Activated naive CD4-positive, alpha-beta T cell treated with anti-CD3 and anti-CD28 coated beads for 36 hours (primary cell): ENCODE results near the gene THSD7A. TPM values are rescaled to one million over a fixed set of nuclear protein-coding genes. Genes with fewer than 3 reads are reported as not detected.

Experiments
- CTCF ChIA-PET: fragments of 350-600 bp; sonication (Branson Sonifier 250); formaldehyde crosslinking; loops from one replicate; lab custom pipeline; 2021; ENCODE audit warnings: antibody characterized with exemption; lab: Charles Lee
- DNase-seq: peaks from one replicate; pipeline ENCODE4 v3.0.0-alpha.2; 2020
- H3K27ac Mint-ChIP-seq: one replicate; pipeline ENCODE4 v1.8.0; 2021; ENCODE audit warnings: mild to moderate bottlenecking, mixed read lengths
- H3K27me3 Mint-ChIP-seq: one replicate; pipeline ENCODE4 v1.8.0; 2021; ENCODE audit warnings: low read depth, mixed read lengths
- H3K36me3 Mint-ChIP-seq: one replicate; pipeline ENCODE4 v1.8.0; 2021; ENCODE audit warnings: low read depth, mixed read lengths
- H3K4me1 Mint-ChIP-seq: one replicate; pipeline ENCODE4 v1.8.0; 2021; ENCODE audit warnings: low read depth, mixed read lengths
- H3K4me3 Mint-ChIP-seq: one replicate; pipeline ENCODE4 v1.8.0; 2021; ENCODE audit warnings: mild to moderate bottlenecking, moderate library complexity, mixed read lengths
- H3K9me3 Mint-ChIP-seq: one replicate; pipeline ENCODE4 v1.8.0; 2021; ENCODE audit warnings: mixed read lengths
- intact Hi-C: fragments of 100-400 bp; cut with micrococcal nuclease; formaldehyde crosslinking; loops from one replicate; pipeline ENCODE4 v1.15.1; 2023
- total RNA-seq, 2 experiments: library from RNA; stranded (reverse); gene quantifications; one replicate each; pipeline ENCODE4 v1.2.3, GENCODE V29; 2021

The THSD7A gene
- total RNA-seq, 2 experiments from 2014 or later = not detected

GRCh38 chr7:11469028-11469745 lies 362.8 kb downstream of the THSD7A start:
- CTCF ChIA-PET = no interaction called here
- H3K4me3 Mint-ChIP-seq = no peak overlapping the region
- intact Hi-C loops = no loop called here
- H3K27me3 Mint-ChIP-seq = no peaks in the 10 kb centered on the region
- no peaks in the 10 kb centered on the region for H3K4me1 Mint-ChIP-seq
- H3K36me3 Mint-ChIP-seq = no peaks in the 10 kb centered on the region
- DNase-seq = no peak
- no peak overlapping the region for H3K27ac Mint-ChIP-seq
- H3K9me3 Mint-ChIP-seq = no peaks in the 10 kb centered on the region

DNA sequence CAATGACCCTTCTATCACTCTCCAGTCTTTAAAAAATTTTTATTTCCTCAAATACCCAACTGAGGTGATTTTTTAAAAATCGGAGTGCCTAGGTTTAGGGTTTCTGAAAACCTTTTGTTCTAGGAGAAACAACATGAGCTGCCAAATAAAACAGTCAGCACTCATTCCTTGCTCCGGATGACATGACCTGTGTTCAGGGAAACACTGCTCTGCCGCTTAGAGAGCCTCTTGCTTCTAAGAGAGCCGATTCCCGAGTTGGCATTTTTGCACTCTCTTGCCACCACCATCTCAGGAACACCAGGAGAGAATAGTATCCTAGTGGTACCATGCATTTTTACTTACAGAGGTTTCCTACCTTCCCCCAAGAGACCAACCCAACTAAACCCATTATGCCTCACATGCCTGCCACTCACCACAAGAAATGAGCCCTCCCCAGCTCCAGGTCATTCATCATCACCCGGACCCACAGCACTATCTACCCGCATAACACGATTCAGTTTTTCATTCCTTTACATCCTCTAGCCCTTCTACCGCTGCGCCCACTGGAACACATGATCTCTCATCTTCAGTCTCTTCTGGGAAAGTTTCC lies 365.4 kb downstream of the THSD7A start:
- intact Hi-C loops = no loop called here
- H3K4me3 Mint-ChIP-seq = no peak overlapping the region
- no peaks in the 10 kb centered on the region for H3K4me1 Mint-ChIP-seq
- no peaks in the 10 kb centered on the region for H3K36me3 Mint-ChIP-seq
- no peaks in the 10 kb centered on the region for H3K27me3 Mint-ChIP-seq
- CTCF ChIA-PET = no interaction called here
- no peaks in the 10 kb centered on the region for H3K9me3 Mint-ChIP-seq
- no peak overlapping the region for H3K27ac Mint-ChIP-seq
- no peak for DNase-seq

DNA sequence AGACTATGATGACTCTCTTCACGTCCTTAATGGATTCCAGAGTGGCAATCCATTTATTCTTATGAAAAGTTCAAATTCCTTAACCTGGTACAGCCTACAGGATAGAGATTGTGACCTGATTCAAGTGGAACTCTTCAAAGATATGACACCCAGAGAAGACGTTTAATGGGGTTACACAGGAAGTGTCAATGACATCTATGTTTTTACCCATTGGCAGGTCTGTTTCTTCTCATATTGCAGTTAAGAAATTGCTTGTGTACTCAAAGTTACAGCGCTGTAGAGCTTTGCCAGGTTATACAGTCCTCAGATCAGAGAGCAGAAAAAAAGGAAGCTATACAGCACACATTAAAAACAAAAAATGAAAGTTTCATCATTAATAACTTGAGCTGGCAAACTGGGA lies 367.4 kb downstream of the THSD7A start:
- CTCF ChIA-PET = interaction anchor here (0.5 kb wide), 1 partner anchor 995 kb away, joined by 4 read pairs; no protein-coding TSS in a partner anchor
- H3K4me3 Mint-ChIP-seq = no peak overlapping the region
- no peaks in the 10 kb centered on the region for H3K4me1 Mint-ChIP-seq

DNA sequence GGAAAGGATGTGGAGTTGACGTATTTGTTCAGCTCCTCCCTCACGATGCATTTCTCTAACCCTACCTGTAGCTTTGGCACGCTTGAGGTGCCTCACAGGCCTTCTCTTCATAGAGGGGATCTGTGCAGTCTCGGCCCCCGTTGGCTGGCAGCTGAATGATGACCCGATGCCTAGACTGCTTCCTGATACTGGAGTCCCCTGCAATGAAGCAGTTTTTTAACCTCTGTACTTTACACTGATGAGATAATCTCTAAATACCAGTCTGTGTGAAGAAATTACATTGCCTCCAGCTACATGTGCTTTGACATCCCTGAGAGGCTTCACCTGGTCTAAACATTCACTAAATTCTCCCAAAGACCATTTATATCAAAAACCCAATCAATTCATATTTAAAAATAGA lies 370.1 kb downstream of the THSD7A start:
- intact Hi-C loops = no loop called here
- Mint-ChIP-seq H3K36me3 (no peaks in the 10 kb centered on the region), H3K4me1 (no peaks in the 10 kb centered on the region), H3K4me3 (no peak overlapping the region), H3K27ac (no peak overlapping the region), H3K9me3 (no peaks in the 10 kb centered on the region), H3K27me3 (peaks cover 2% of the 10 kb centered on the region)
- no peak for DNase-seq
- CTCF ChIA-PET = no interaction called here

More for the DNA sequence above, 367.4 kb downstream of the THSD7A start:
- Mint-ChIP-seq H3K9me3 (no peaks in the 10 kb centered on the region), H3K27me3 (no peaks in the 10 kb centered on the region), H3K27ac (no peak overlapping the region), H3K36me3 (no peaks in the 10 kb centered on the region)
- DNase-seq = no peak
- intact Hi-C loops = no loop called here

GRCh38 chr7:11458736-11459483 lies 373.1 kb downstream of the THSD7A start:
- Mint-ChIP-seq H3K4me3 (no peak overlapping the region), H3K4me1 (no peaks in the 10 kb centered on the region), H3K36me3 (no peaks in the 10 kb centered on the region), H3K27me3 (peaks cover 2% of the 10 kb centered on the region), H3K9me3 (no peaks in the 10 kb centered on the region), H3K27ac (no peak overlapping the region)
- CTCF ChIA-PET = interaction anchor here (0.7 kb wide), 1 partner anchor 418 kb away, joined by 3 read pairs; no protein-coding TSS in a partner anchor
- intact Hi-C loops = no loop called here
- DNase-seq = no peak

DNA sequence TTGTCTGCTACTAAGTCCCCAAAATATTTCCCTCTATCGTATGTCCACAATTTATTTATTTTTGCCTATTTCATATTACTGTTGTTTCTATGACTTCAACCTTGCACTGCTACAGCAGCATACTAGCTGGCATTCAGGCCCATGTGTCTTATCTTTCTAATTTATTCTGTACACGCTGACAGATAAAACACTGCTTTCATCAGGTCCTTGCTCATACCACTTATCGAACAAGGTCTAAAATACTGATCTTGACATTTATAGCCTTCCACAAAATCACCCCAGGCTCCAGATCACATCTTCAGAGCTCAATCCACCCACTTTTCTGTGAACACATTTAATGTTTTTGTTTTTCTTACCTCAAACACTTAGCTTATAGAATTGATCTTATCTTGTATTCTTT lies 374.6 kb downstream of the THSD7A start:
- Mint-ChIP-seq H3K9me3 (no peaks in the 10 kb centered on the region), H3K4me1 (no peaks in the 10 kb centered on the region), H3K36me3 (no peaks in the 10 kb centered on the region), H3K27me3 (peaks cover 2% of the 10 kb centered on the region), H3K4me3 (no peak overlapping the region), H3K27ac (no peak overlapping the region)
- intact Hi-C loops = no loop called here
- CTCF ChIA-PET = no interaction called here
- no peak for DNase-seq

GRCh38 chr7:11456574-11456973 lies 375.4 kb downstream of the THSD7A start:
- no peaks in the 10 kb centered on the region for H3K36me3 Mint-ChIP-seq
- H3K9me3 Mint-ChIP-seq = no peaks in the 10 kb centered on the region
- H3K27me3 Mint-ChIP-seq = peaks cover 2% of the 10 kb centered on the region
- CTCF ChIA-PET = no interaction called here
- H3K4me1 Mint-ChIP-seq = no peaks in the 10 kb centered on the region
- H3K27ac Mint-ChIP-seq = no peak overlapping the region
- intact Hi-C loops = no loop called here
- no peak overlapping the region for H3K4me3 Mint-ChIP-seq
- DNase-seq = no peak

DNA sequence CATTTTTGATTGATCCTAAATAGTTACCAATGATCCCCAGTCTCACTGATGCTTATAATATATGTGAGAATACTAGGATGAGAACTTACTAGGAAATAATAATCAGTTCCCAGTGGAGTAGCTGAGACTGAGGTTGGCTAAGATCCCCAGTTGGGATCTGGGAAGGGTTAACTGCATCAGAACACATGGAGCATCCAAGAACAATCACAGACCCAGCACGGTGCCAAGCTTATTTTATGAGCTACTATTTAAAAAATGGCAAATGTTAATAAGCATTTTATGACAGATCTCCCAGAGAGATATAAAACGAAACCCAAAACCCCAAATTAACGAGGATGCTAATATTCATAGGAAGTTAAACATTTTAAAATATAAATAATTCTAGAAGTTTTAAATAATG lies 379.5 kb downstream of the THSD7A start:
- H3K27ac Mint-ChIP-seq = no peak overlapping the region
- DNase-seq = no peak
- no peaks in the 10 kb centered on the region for H3K4me1 Mint-ChIP-seq
- no peak overlapping the region for H3K4me3 Mint-ChIP-seq
- no peaks in the 10 kb centered on the region for H3K36me3 Mint-ChIP-seq
- H3K27me3 Mint-ChIP-seq = peaks cover 2% of the 10 kb centered on the region
- CTCF ChIA-PET = no interaction called here
- intact Hi-C loops = no loop called here
- no peaks in the 10 kb centered on the region for H3K9me3 Mint-ChIP-seq

GRCh38 chr7:11450281-11450680 lies 381.7 kb downstream of the THSD7A start:
- intact Hi-C loops = no loop called here
- no peak for DNase-seq
- H3K27ac Mint-ChIP-seq = no peak overlapping the region
- no peaks in the 10 kb centered on the region for H3K27me3 Mint-ChIP-seq
- CTCF ChIA-PET = no interaction called here
- no peak overlapping the region for H3K4me3 Mint-ChIP-seq
- no peaks in the 10 kb centered on the region for H3K36me3 Mint-ChIP-seq
- no peaks in the 10 kb centered on the region for H3K9me3 Mint-ChIP-seq
- H3K4me1 Mint-ChIP-seq = no peaks in the 10 kb centered on the region

- H3K4me1 Mint-ChIP-seq = no peaks in the 10 kb centered on the region
- H3K27ac Mint-ChIP-seq = no peak overlapping the region
These were observed 382.7 kb downstream of the THSD7A start for GRCh38 chr7:11449316-11449715.

DNA sequence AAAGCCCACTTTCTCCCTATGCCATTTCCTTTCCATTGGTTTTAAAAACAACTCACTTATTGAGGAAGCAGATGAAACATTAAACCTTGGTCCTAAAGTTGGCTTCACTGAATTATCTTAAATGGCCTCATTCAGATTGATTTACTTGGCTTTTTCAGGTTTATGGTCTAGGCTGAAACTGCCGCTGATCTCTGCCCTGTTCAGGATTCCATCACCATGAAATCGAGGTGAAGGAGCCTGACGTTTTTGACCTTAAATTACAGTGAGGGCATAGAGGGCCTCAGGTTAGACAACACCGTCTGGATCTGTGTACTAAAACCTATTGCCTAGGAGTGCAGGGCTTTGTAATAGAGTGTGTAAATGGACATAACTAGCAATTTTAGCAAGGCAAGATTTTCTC lies 383.7 kb downstream of the THSD7A start:
- no peaks in the 10 kb centered on the region for H3K27me3 Mint-ChIP-seq
- no peak overlapping the region for H3K4me3 Mint-ChIP-seq
- no peak overlapping the region for H3K27ac Mint-ChIP-seq
- intact Hi-C loops = no loop called here
- no peaks in the 10 kb centered on the region for H3K36me3 Mint-ChIP-seq
- H3K9me3 Mint-ChIP-seq = no peaks in the 10 kb centered on the region
- CTCF ChIA-PET = no interaction called here
- DNase-seq = no peak
- H3K4me1 Mint-ChIP-seq = no peaks in the 10 kb centered on the region

More at GRCh38 chr7:11449316-11449715, 382.7 kb downstream of the THSD7A start:
- Mint-ChIP-seq H3K4me3 (no peak overlapping the region), H3K27me3 (no peaks in the 10 kb centered on the region), H3K36me3 (no peaks in the 10 kb centered on the region), H3K9me3 (no peaks in the 10 kb centered on the region)
- CTCF ChIA-PET = no interaction called here
- no peak for DNase-seq
- intact Hi-C loops = no loop called here

GRCh38 chr7:11447106-11447505 lies 384.9 kb downstream of the THSD7A start:
- H3K27me3 Mint-ChIP-seq = no peaks in the 10 kb centered on the region
- CTCF ChIA-PET = no interaction called here
- intact Hi-C loops = no loop called here
- DNase-seq = no peak
- H3K4me1 Mint-ChIP-seq = no peaks in the 10 kb centered on the region
- H3K27ac Mint-ChIP-seq = no peak overlapping the region
- H3K9me3 Mint-ChIP-seq = no peaks in the 10 kb centered on the region
- no peak overlapping the region for H3K4me3 Mint-ChIP-seq
- no peaks in the 10 kb centered on the region for H3K36me3 Mint-ChIP-seq
